Gastroesophageal sphincter (tissue), 4 donors: ENCODE results near the gene ZACN. TPM values are rescaled to one million over a fixed set of nuclear protein-coding genes. Genes with fewer than 3 reads are reported as not detected.

ENCODE experiments used
- ATAC-seq: fragments of 150-250 bp; one replicate; pipeline ENCODE4 v1.9.1; 2016; ENCODE audit warnings: mild to moderate bottlenecking, moderate library complexity
- H3K27ac ChIP-seq, 4 donors: fragments of 200-600 bp; sonication (generic) in 3 of 4; 1 replicate in 3 of 4; 2 replicates in 1 of 4; pipeline ENCODE4 v1.5.1; 2016 to 2019
- H3K27me3 ChIP-seq: fragments of 200-600 bp; sonication (generic); one replicate; pipeline ENCODE4 v1.5.1; 2019
- H3K36me3 ChIP-seq, 2 donors: fragments of 200-600 bp; sonication (generic); one replicate each; pipeline ENCODE4 v1.5.1; 2019; ENCODE audit warnings: control low read depth in 1 of 2
- H3K4me1 ChIP-seq, 3 donors: fragments of 200-600 bp; sonication (generic); 1 replicate in 2 of 3; 2 replicates in 1 of 3; pipeline ENCODE4 v1.5.1; 2016 to 2019; ENCODE audit warnings: control low read depth in 2 of 3
- H3K4me3 ChIP-seq, 2 donors: fragments of 200-600 bp; sonication (generic); one replicate each; pipeline ENCODE4 v1.5.1; 2019; ENCODE audit warnings: mild to moderate bottlenecking in 1 of 2, moderate library complexity in 1 of 2
- H3K9me3 ChIP-seq, 3 donors: fragments of 200-600 bp; sonication (generic); one replicate each; pipeline ENCODE4 v1.5.1; 2017 to 2019; ENCODE audit warnings: control low read depth in 2 of 3
- EP300 ChIP-seq: sonication (generic); formaldehyde crosslinking; IDR thresholded peaks from one replicate; pipeline ENCODE4 v1.6.1; 2017; ENCODE audit warnings: antibody characterized with exemption, mild to moderate bottlenecking
- POLR2A ChIP-seq, 2 donors: fragments of 450-650 bp; IDR thresholded peaks; one replicate each; pipeline ENCODE4 v1.6.1; 2017; ENCODE audit warnings: antibody characterized with exemption in 2 of 2, mild to moderate bottlenecking in 2 of 2, moderate library complexity in 1 of 2
- POLR2AphosphoS5 ChIP-seq: sonication (generic); formaldehyde crosslinking; IDR thresholded peaks from one replicate; pipeline ENCODE4 v1.6.1; 2017; ENCODE audit warnings: antibody characterized with exemption
- WGBS, 2 donors: methylation state at CpG; one replicate each; pipeline ENCODE4 v1.1.5; 2018; ENCODE audit warnings: low coverage in 1 of 2; 5-methylcytosine and 5-hydroxymethylcytosine counted together
- total RNA-seq, 4 donors: library from RNA; depleted of rRNA; stranded (reverse); fragments of >200 nt; gene quantifications; one replicate each; pipeline ENCODE4 v1.1.0, GENCODE V29; 2016
- TF ChIP-seq, protein P1 (sequence below), 4 experiments: fragments of 200-600 bp in 2 of 4; fragments of 450-650 bp in 2 of 4; sonication (generic) in 1 of 4; IDR thresholded peaks; one replicate each; pipeline ENCODE4 v1.5.1; 2017 to 2019; ENCODE audit warnings: antibody characterized with exemption in 4 of 4, mild to moderate bottlenecking in 2 of 4, moderate library complexity in 2 of 4

The ZACN gene
- total RNA-seq, 4 donors from 2014 or later = not detected

DNA sequence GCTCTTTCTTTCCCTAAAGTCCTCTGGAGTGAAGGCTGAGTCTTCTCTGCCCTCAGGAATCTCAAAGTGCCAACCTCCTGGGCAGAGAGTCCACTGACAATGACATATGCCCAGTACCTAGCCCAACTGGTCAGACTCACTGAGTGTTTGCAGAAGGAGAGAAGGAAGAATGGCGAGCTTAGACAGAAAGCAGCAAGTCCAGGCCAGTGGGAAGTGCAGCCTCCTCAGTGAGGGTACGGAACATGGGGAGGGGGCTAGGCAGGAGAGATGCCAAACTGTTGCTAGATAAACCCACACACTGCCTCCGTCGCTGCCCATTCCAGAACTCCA lies 23.9 kb downstream of the ZACN start:
- no peak for ATAC-seq
- H3K4me1 ChIP-seq = peaks cover 0 to 29% (median 13%) of the 10 kb centered on the region in 3 donors
- no peaks in the 10 kb centered on the region for H3K27me3 ChIP-seq
- H3K27ac ChIP-seq = peak overlapping the region in 3 of 4 donors; percentile 84 to 87 (median 86)
- 0% methylated on average over 2 of the region's 4 CpGs; no CpG with 5 or more reads in 1 of the 2 donors for WGBS, 2 donors
- peak overlapping the region; percentile 62 to 94 for H3K4me3 ChIP-seq
- peaks cover 0 to 42% of the 10 kb centered on the region in 2 donors for H3K36me3 ChIP-seq
- TF ChIP-seq, protein P1, sequence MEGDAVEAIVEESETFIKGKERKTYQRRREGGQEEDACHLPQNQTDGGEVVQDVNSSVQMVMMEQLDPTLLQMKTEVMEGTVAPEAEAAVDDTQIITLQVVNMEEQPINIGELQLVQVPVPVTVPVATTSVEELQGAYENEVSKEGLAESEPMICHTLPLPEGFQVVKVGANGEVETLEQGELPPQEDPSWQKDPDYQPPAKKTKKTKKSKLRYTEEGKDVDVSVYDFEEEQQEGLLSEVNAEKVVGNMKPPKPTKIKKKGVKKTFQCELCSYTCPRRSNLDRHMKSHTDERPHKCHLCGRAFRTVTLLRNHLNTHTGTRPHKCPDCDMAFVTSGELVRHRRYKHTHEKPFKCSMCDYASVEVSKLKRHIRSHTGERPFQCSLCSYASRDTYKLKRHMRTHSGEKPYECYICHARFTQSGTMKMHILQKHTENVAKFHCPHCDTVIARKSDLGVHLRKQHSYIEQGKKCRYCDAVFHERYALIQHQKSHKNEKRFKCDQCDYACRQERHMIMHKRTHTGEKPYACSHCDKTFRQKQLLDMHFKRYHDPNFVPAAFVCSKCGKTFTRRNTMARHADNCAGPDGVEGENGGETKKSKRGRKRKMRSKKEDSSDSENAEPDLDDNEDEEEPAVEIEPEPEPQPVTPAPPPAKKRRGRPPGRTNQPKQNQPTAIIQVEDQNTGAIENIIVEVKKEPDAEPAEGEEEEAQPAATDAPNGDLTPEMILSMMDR (IDR thresholded peaks at IDR 0.05) = no peak
- no peak for TF ChIP-seq POLR2A (IDR thresholded peaks at IDR 0.05)
- no peak for TF ChIP-seq POLR2AphosphoS5
- no peak for TF ChIP-seq EP300
- H3K9me3 ChIP-seq = no peaks in the 10 kb centered on the region

DNA sequence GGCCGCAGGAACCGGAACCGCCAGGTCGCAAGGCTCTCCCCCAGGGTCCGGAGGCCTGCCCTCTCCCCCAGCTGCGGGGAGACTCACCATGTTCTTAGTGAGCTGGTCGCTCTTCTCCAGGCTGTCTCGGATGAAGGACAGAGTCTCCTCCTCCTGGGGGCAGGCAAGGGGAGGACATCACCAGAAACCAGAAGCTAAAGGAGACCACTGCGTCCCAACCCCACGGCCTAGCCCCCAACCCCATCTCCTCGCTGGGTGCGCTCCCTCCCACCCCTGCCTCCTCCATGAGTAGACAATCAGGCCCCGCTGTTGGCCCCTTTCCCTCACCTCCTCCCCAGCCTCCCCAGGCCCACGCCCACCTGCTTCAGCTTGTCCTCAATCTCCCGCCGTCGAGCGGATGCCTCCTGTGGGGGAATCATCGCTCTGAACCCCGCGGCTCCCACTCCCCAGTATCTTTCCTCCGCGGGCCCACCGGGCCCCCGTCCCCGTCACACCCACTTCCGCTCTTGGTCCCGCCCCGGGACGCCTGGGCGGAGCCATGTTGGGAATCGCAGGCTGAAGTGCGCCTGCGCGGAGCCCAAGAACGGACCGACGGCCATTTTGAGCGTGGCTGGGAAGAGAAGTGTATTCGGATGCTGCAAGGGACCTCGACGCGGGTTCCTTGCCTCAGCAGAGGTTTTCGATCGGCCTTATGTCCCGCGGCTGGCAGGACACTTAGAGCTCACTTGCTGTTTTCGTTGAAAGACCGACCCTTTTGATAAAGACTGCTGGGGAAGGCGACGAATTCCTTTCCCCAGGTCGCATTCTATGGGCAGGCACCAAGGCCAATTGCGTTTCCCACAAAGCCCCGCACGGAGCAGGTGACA lies 24.5 kb downstream of the ZACN start, which contains the start of gene EXOC7:
EXOC7 (minus strand) TSS at position 514 of the 866 bp plus-strand sequence; CDS start at position 419, 95 bp downstream.
- 0 to 20% methylated on average over 15 to 17 of the region's 55 CpGs for WGBS, 2 donors
- Histone ChIP-seq H3K9me3 (no peaks in the 10 kb centered on the region), H3K4me3 (peak within 1 kb of the TSS; percentile 62 to 94), H3K27ac (peak within 1 kb of the TSS; percentile 19 to 87 (median 85)), H3K4me1 (peaks cover 0 to 29% (median 13%) of the 10 kb centered on the region in 3 donors), H3K36me3 (peaks cover 0 to 36% of the 10 kb centered on the region in 2 donors), H3K27me3 (no peaks in the 10 kb centered on the region)
- no peak for TF ChIP-seq EP300
- TF ChIP-seq POLR2AphosphoS5 = peak; percentile 35
- TF ChIP-seq POLR2A (IDR thresholded peaks at IDR 0.05) = peak; percentile 39 to 41
- TF ChIP-seq, protein P1 (IDR thresholded peaks at IDR 0.05) = no peak
- peak; percentile 95 for ATAC-seq

DNA sequence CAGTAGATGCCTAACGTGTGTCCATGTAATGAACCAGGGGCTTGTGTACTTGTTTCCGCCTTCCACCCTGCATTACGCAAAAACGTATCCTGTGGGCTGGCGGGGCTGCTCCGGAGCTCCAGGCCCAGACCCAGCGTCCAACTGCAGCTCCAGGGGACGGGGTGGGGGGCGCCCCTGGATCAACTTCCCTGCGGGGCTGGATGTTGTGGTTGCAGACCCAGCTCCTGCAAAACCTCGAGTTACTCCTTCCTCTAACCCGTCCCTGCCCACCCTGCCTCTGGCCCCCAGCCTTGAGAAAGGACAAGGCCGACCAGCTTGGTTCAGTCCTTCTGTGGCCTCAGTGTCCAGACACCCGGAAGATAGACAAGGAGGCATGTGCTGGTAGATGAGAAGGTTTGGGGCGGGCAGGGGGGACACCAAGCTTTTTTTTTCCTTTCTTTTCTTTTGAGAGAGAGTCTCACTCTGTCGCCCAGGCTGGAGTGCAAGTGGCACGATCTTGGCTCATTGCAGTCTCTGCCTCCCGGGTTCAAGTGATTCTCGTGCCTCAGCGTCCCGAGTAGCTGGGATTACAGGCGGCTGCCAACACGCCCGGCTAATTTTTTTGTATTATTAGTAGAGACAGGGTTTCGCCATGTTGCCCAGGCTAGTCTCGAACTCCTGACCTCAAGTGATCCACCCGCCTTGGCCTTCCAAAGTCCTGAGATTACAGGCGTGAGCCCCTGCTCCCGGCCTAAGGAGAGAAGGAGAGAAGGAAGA lies 25.3 kb downstream of the ZACN start:
- TF ChIP-seq POLR2AphosphoS5 (no peak), POLR2A (IDR thresholded peaks at IDR 0.05) (no peak), EP300 (no peak)
- TF ChIP-seq, protein P1 (IDR thresholded peaks at IDR 0.05) = no peak
- no peaks in the 10 kb centered on the region for H3K27me3 ChIP-seq
- peaks cover 0 to 29% (median 13%) of the 10 kb centered on the region in 3 donors for H3K4me1 ChIP-seq
- peaks cover 0 to 28% of the 10 kb centered on the region in 2 donors for H3K36me3 ChIP-seq
- WGBS, 2 donors = 56 to 83% methylated on average over 7 to 12 of the region's 29 CpGs
- peak overlapping the region; percentile 62 to 94 for H3K4me3 ChIP-seq
- peak overlapping the region; percentile 19 to 87 (median 85) for H3K27ac ChIP-seq
- peak; percentile 23 for ATAC-seq
- no peaks in the 10 kb centered on the region for H3K9me3 ChIP-seq

DNA sequence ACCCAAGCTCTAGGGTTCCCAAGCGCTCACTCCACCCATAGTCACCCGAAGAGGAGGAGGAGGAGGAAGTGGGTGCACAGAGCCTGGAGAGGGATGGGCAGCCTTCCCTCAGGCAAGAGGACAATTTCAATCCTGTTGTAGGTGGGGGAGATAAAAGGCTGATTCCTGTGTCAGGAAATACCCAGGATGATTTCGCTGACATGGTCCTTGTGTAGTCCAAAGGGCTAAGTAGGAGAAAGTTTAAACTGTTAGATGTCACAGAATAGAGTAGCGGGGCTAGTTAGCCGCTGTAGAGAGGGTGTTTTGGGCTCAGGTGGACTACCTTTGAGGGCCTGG lies 25.9 kb downstream of the ZACN start:
- WGBS, 2 donors = 58% methylated on average over 3 of the region's 5 CpGs; no CpG with 5 or more reads in 1 of the 2 donors
- TF ChIP-seq POLR2A (IDR thresholded peaks at IDR 0.05) = no peak
- TF ChIP-seq, protein P1 (IDR thresholded peaks at IDR 0.05) = no peak
- TF ChIP-seq POLR2AphosphoS5 = no peak
- TF ChIP-seq EP300 = no peak

More for the DNA sequence above, 25.9 kb downstream of the ZACN start:
- no peak for ATAC-seq
- peaks cover 0 to 23% of the 10 kb centered on the region in 2 donors for H3K36me3 ChIP-seq
- no peak overlapping the region for H3K27ac ChIP-seq
- H3K9me3 ChIP-seq = no peaks in the 10 kb centered on the region
- H3K27me3 ChIP-seq = no peaks in the 10 kb centered on the region
- H3K4me3 ChIP-seq = no peak overlapping the region
- peaks cover 0 to 29% (median 13%) of the 10 kb centered on the region in 3 donors for H3K4me1 ChIP-seq
